Panc1 (cell line): ENCODE measurements around the gene NPW. TPM values are rescaled to one million over a fixed set of nuclear protein-coding genes. Genes with fewer than 3 reads are reported as not detected.
"Not testable (repeated sequence)": the region's sequence is repeated elsewhere in the genome, so short reads cannot be mapped to it uniquely, and the experiment has no call there.

Experiments used
- ATAC-seq: fragments of 200-7000 bp; cut with Tn5 transposase; 2 replicates; pipeline ENCODE4 v1.9.1; 2020; ENCODE audit warnings: mild to moderate bottlenecking, moderate library complexity
- BruUV-seq: library from RNA; stranded (reverse); fragments of 400-500 nt; replicated peaks from 2 replicates; lab custom pipeline; 2021; lab: Mats Ljungman, UMichigan
- CTCF ChIA-PET: fragments of 300-600 bp; sonication (Branson Sonifier 250); formaldehyde crosslinking; loops from one replicate; lab custom pipeline; 2022; ENCODE audit warnings: antibody characterized with exemption; lab: Charles Lee
- POLR2A ChIA-PET: fragments of 300-600 bp; sonication (Branson Sonifier 250); formaldehyde crosslinking; loops from one replicate; lab custom pipeline; 2022; ENCODE audit warnings: antibody characterized with exemption; lab: Charles Lee
- DNase-seq: peaks from one replicate; pipeline ENCODE4 v3.0.0-alpha.2; 2010; ENCODE audit warnings: low read depth, low spot score
- H3K27ac ChIP-seq: 2 replicates; pipeline ENCODE4 v1.5.1; 2011; ENCODE audit warnings: mild to moderate bottlenecking, low read length, inconsistent platforms
- H3K27me3 ChIP-seq: fragments of 200-500 bp; sonication (Bioruptor generic); 2 replicates; pipeline ENCODE4 v1.6.0; 2014; ENCODE audit warnings: low read length, inconsistent platforms; ENCODE audit not compliant: control insufficient read depth, insufficient read depth
- H3K36me3 ChIP-seq: fragments of 200-500 bp; sonication (Bioruptor generic); 2 replicates; pipeline ENCODE4 v1.5.1; 2014; ENCODE audit warnings: inconsistent platforms, mild to moderate bottlenecking, low read length, moderate library complexity; ENCODE audit not compliant: control insufficient read depth, insufficient read depth
- H3K4me1 ChIP-seq: 2 replicates; pipeline ENCODE4 v1.5.1; 2011; ENCODE audit warnings: inconsistent platforms, mild to moderate bottlenecking, low read length, moderate library complexity; ENCODE audit not compliant: control insufficient read depth, insufficient read depth
- H3K4me3 ChIP-seq, 2 experiments: 2 replicates each; pipeline ENCODE4 v1.5.1; 2011 to 2012; ENCODE audit warnings: low read depth in 2 of 2, low read length in 2 of 2, mild to moderate bottlenecking in 2 of 2, inconsistent platforms in 1 of 2, moderate library complexity in 1 of 2
- H3K9me3 ChIP-seq: fragments of 200-500 bp; sonication (Bioruptor generic); 2 replicates; pipeline ENCODE4 v1.5.1; 2014; ENCODE audit warnings: low read depth, mild to moderate bottlenecking, inconsistent platforms, low read length, moderate library complexity; ENCODE audit not compliant: control insufficient read depth, insufficient read depth
- CTCF ChIP-seq: fragments of 450-650 bp; IDR thresholded peaks from 2 replicates; pipeline ENCODE4 v1.5.1; 2017; ENCODE audit warnings: mild to moderate bottlenecking
- POLR2AphosphoS5 ChIP-seq: IDR thresholded peaks from 2 replicates; pipeline ENCODE4 v1.6.1; 2012; ENCODE audit warnings: mild to moderate bottlenecking, low read depth, low read length, moderate library complexity
- REST ChIP-seq, 2 experiments: IDR thresholded peaks; 2 replicates each; pipeline ENCODE4 v1.6.1; 2011 to 2012; ENCODE audit warnings: low read depth in 2 of 2, control low read depth in 1 of 2, low read length in 1 of 2, mild to moderate bottlenecking in 1 of 2, moderate library complexity in 1 of 2; ENCODE audit not compliant: insufficient read depth in 1 of 2
- SIN3A ChIP-seq: IDR thresholded peaks from 2 replicates; pipeline ENCODE4 v1.6.1; 2012; ENCODE audit warnings: low read depth, mild to moderate bottlenecking, low read length, moderate library complexity, borderline replicate concordance; ENCODE audit not compliant: insufficient read depth
- TCF7L2 ChIP-seq: IDR thresholded peaks from 2 replicates; pipeline ENCODE4 v1.6.1; 2011; ENCODE audit warnings: mild to moderate bottlenecking, low read depth, low read length, inconsistent platforms
- in situ Hi-C: cut with HindIII; loops from 2 replicates; pipeline ENCODE4 v1.10.0; 2016; ENCODE audit warnings: low sequenced_read_pairs, low pct_unique_long_range_greater_than_20kb
- intact Hi-C: fragments of 100-400 bp; cut with micrococcal nuclease; formaldehyde crosslinking; loops from one replicate; pipeline ENCODE4 v1.10.0; 2022; ENCODE audit not compliant: unreplicated experiment
- total RNA-seq: library from RNA; stranded (reverse); gene quantifications from one replicate; pipeline ENCODE4 v1.2.1, GENCODE V29; 2021; ENCODE audit not compliant: unreplicated experiment

NPW gene
- total RNA-seq, 1 experiment from 2014 or later, result 15.3 TPM

- H3K9me3 ChIP-seq, result no peaks in the 10 kb centered on the region
- H3K36me3 ChIP-seq, result no peaks in the 10 kb centered on the region; the same call in 1 of the 2 replicates
- POLR2A ChIA-PET, result no interaction called here
- ATAC-seq (peak; percentile 39), DNase-seq (no peak)
- peak overlapping the region; percentile 85 to 94 for H3K4me3 ChIP-seq
- BruUV-seq, result no TSS peak
- H3K27me3 ChIP-seq, result no peaks in the 10 kb centered on the region
- peaks cover 43% of the 10 kb centered on the region for H3K4me1 ChIP-seq
- CTCF ChIA-PET, result no interaction called here
- TF ChIP-seq TCF7L2 (no peak), SIN3A (0 out of 2 replicates have a peak, but pooled peaks have one; percentile 47)
- H3K27ac ChIP-seq, result peak overlapping the region; percentile 91
- intact Hi-C loops (no loop called here), in situ Hi-C loops (no loop called here)
These were observed 10.3 kb upstream of the NPW start for GRCh38 chr16:2009164-2009711.

- TF ChIP-seq POLR2AphosphoS5 (peak; percentile 93), CTCF (no peak), SIN3A (peak; percentile 52; the same call in 1 of the 2 replicates), TCF7L2 (peak; percentile 37; the same call in 1 of the 2 replicates), REST (IDR thresholded peaks at IDR 0.05; ENCODE audit: insufficient read depth in 1 of 2, low read depth in 2 of 2, low read length in 1 of 2) (peak in 1 of 2 experiments; percentile 41; a peak in 1 of 4 replicates)
- Histone ChIP-seq H3K27me3 (no peaks in the 10 kb centered on the region), H3K4me1 (peaks cover 36% of the 10 kb centered on the region), H3K4me3 (peak within 1 kb of the TSS; percentile 85 to 94), H3K9me3 (no peaks in the 10 kb centered on the region), H3K27ac (peak within 1 kb of the TSS; percentile 100), H3K36me3 (no peaks in the 10 kb centered on the region; the same call in 1 of the 2 replicates)
- POLR2A ChIA-PET, result no interaction called here
- in situ Hi-C loops, result no loop called here
- ATAC-seq (peak; percentile 94), DNase-seq (no peak)
- intact Hi-C loops, result no loop called here
- TSS peak; percentile 99 for BruUV-seq
- CTCF ChIA-PET, result no interaction called here
These were observed 9.6 kb upstream of the NPW start, which contains the start of gene ZNF598 for GRCh38 chr16:2009791-2010510. Gene ZNF598 (minus strand): TSS chr16:2009821.

- H3K9me3 ChIP-seq, H3K4me3 ChIP-seq, in situ Hi-C loops, intact Hi-C loops, BruUV-seq, H3K27me3 ChIP-seq, H3K27ac ChIP-seq, DNase-seq, ATAC-seq, H3K36me3 ChIP-seq: not testable (repeated sequence)
- H3K4me1 ChIP-seq, result peaks cover 21% of the 10 kb centered on the region
- ChIA-PET CTCF (interaction anchor here (0.6 to 0.7 kb wide), 2 partner anchors 9 to 11 kb away, joined by 5 to 11 read pairs; no protein-coding TSS in a partner anchor), POLR2A (interaction anchor here (0.5 to 0.6 kb wide), 2 partner anchors 33 to 77 kb away, joined by 3 to 4 read pairs; no protein-coding TSS in a partner anchor)
These were observed 7.9 kb upstream of the NPW start for GRCh38 chr16:2011726-2012125.
